Activated T-helper 2 cell treated with anti-CD3 and anti-CD28 coated beads, Interferon-gamma antibody, Interleukin-2, Interleukin-4, amounts not matched to agents 10 μg/mL and 5 μg/mL and 100 μg/mL, durations not matched to agents 14 hours and 24 hours and 36 hours (primary cell): ENCODE data around the gene HIVEP1. TPM values are rescaled to one million over a fixed set of nuclear protein-coding genes. Genes with fewer than 3 reads are reported as not detected.
A peak's percentile ranks its signal among the peaks of the same experiment; 100 is the strongest.

Experiments
- DNase-seq: peaks from one replicate; pipeline ENCODE4 v3.0.0; 2021; ENCODE audit warnings: low spot score
- H3K27ac Mint-ChIP-seq: one replicate; pipeline ENCODE4 v1.8.0; 2021; ENCODE audit warnings: mixed read lengths
- H3K27me3 Mint-ChIP-seq: one replicate; pipeline ENCODE4 v1.8.0; 2021; ENCODE audit warnings: low read depth, mixed read lengths
- H3K36me3 Mint-ChIP-seq: one replicate; pipeline ENCODE4 v1.8.0; 2021; ENCODE audit warnings: low read depth, mixed read lengths
- H3K4me1 Mint-ChIP-seq: one replicate; pipeline ENCODE4 v1.8.0; 2021; ENCODE audit warnings: low read depth, mixed read lengths
- H3K4me3 Mint-ChIP-seq: one replicate; pipeline ENCODE4 v1.8.0; 2021; ENCODE audit warnings: low read depth, mild to moderate bottlenecking, moderate library complexity, mixed read lengths
- H3K9me3 Mint-ChIP-seq: one replicate; pipeline ENCODE4 v1.8.0; 2021; ENCODE audit warnings: mixed read lengths
- intact Hi-C: fragments of 100-400 bp; cut with micrococcal nuclease; formaldehyde crosslinking; loops from one replicate; pipeline ENCODE4 v1.15.1; 2023
- total RNA-seq: library from RNA; stranded (reverse); gene quantifications from 2 replicates; pipeline ENCODE4 v1.2.3, GENCODE V29; 2022

HIVEP1 gene
- total RNA-seq, 1 donor from 2014 or later, result 63.8 TPM

- Mint-ChIP-seq H3K36me3 (no peaks in the 10 kb centered on the region), H3K4me1 (peaks cover 23% of the 10 kb centered on the region), H3K27me3 (no peaks in the 10 kb centered on the region), H3K9me3 (peaks cover 4% of the 10 kb centered on the region), H3K27ac (no peak overlapping the region), H3K4me3 (no peak overlapping the region)
- intact Hi-C loops, result loop anchor here (10.0 kb wide), 2 partner anchors 216 to 346 kb away; no protein-coding TSS in a partner anchor
- DNase-seq, result no peak
Measured at GRCh38 chr6:12001004-12001705, 11.0 kb upstream of the HIVEP1 start.

- Mint-ChIP-seq H3K27me3 (no peaks in the 10 kb centered on the region), H3K36me3 (no peaks in the 10 kb centered on the region), H3K4me3 (no peak overlapping the region), H3K27ac (no peak overlapping the region), H3K9me3 (peaks cover 4% of the 10 kb centered on the region), H3K4me1 (peaks cover 21% of the 10 kb centered on the region)
- intact Hi-C loops, result loop anchor here (10.0 kb wide), 2 partner anchors 217 to 347 kb away; no protein-coding TSS in a partner anchor
- DNase-seq, result no peak
Measured at GRCh38 chr6:12001706-12002435, 10.2 kb upstream of the HIVEP1 start.

GRCh38 chr6:12007473-12007872 is 4.6 kb upstream of the HIVEP1 start:
- H3K36me3 Mint-ChIP-seq, result peaks cover 10% of the 10 kb centered on the region
- no peaks in the 10 kb centered on the region for H3K27me3 Mint-ChIP-seq
- H3K4me3 Mint-ChIP-seq, result no peak overlapping the region
- no peak for DNase-seq
- H3K9me3 Mint-ChIP-seq, result no peaks in the 10 kb centered on the region
- H3K4me1 Mint-ChIP-seq, result peaks cover 24% of the 10 kb centered on the region
- peak overlapping the region; percentile 4 for H3K27ac Mint-ChIP-seq
- intact Hi-C loops, result loop anchor here (10.0 kb wide), 2 partner anchors 223 to 353 kb away; no protein-coding TSS in a partner anchor

GRCh38 chr6:12007887-12008286 is 4.2 kb upstream of the HIVEP1 start:
- no peak for DNase-seq
- H3K27me3 Mint-ChIP-seq, result no peaks in the 10 kb centered on the region
- H3K4me1 Mint-ChIP-seq, result peaks cover 24% of the 10 kb centered on the region
- peaks cover 10% of the 10 kb centered on the region for H3K36me3 Mint-ChIP-seq
- intact Hi-C loops, result loop anchor here (1.0 to 10.0 kb wide), 4 partner anchors 8 to 353 kb away; no protein-coding TSS in a partner anchor
- no peaks in the 10 kb centered on the region for H3K9me3 Mint-ChIP-seq
- H3K4me3 Mint-ChIP-seq, result peak overlapping the region; percentile 98
- peak overlapping the region; percentile 100 for H3K27ac Mint-ChIP-seq

- Mint-ChIP-seq H3K27me3 (no peaks in the 10 kb centered on the region), H3K27ac (peak overlapping the region; percentile 100), H3K4me1 (peaks cover 27% of the 10 kb centered on the region), H3K36me3 (peaks cover 14% of the 10 kb centered on the region), H3K9me3 (no peaks in the 10 kb centered on the region), H3K4me3 (peak overlapping the region; percentile 98)
- intact Hi-C loops, result loop anchor here (1.0 to 10.0 kb wide), 4 partner anchors 8 to 354 kb away; no protein-coding TSS in a partner anchor
- peak; percentile 79 for DNase-seq
Measured at GRCh38 chr6:12008366-12009179, 3.5 kb upstream of the HIVEP1 start.

- H3K9me3 Mint-ChIP-seq, result peaks cover under 1% of the 10 kb centered on the region
- intact Hi-C loops, result loop anchor here (2.0 to 10.0 kb wide), 3 partner anchors 224 to 354 kb away; no protein-coding TSS in a partner anchor
- H3K27me3 Mint-ChIP-seq, result no peaks in the 10 kb centered on the region
- peaks cover 20% of the 10 kb centered on the region for H3K36me3 Mint-ChIP-seq
- H3K4me1 Mint-ChIP-seq, result peaks cover 28% of the 10 kb centered on the region
- peak overlapping the region; percentile 96 for H3K4me3 Mint-ChIP-seq
- H3K27ac Mint-ChIP-seq, result peak overlapping the region; percentile 93
- DNase-seq, result no peak
Measured at GRCh38 chr6:12009180-12009685, 2.9 kb upstream of the HIVEP1 start.

GRCh38 chr6:12009876-12010634 is 2.1 kb upstream of the HIVEP1 start:
- intact Hi-C loops, result loop anchor here (2.0 to 10.0 kb wide), 6 partner anchors 33 to 355 kb away; no protein-coding TSS in a partner anchor
- Mint-ChIP-seq H3K4me1 (peaks cover 36% of the 10 kb centered on the region), H3K27me3 (no peaks in the 10 kb centered on the region), H3K9me3 (peaks cover 7% of the 10 kb centered on the region), H3K27ac (peak overlapping the region; percentile 93), H3K36me3 (peaks cover 28% of the 10 kb centered on the region), H3K4me3 (peak overlapping the region; percentile 96)
- no peak for DNase-seq

- H3K27ac Mint-ChIP-seq, result peak overlapping the region; percentile 93
- H3K4me3 Mint-ChIP-seq, result peak overlapping the region; percentile 96
- peaks cover 35% of the 10 kb centered on the region for H3K36me3 Mint-ChIP-seq
- DNase-seq, result no peak
- intact Hi-C loops, result loop anchor here (1.0 to 5.0 kb wide), 5 partner anchors 33 to 281 kb away; no protein-coding TSS in a partner anchor
- H3K27me3 Mint-ChIP-seq, result no peaks in the 10 kb centered on the region
- peaks cover 40% of the 10 kb centered on the region for H3K4me1 Mint-ChIP-seq
- H3K9me3 Mint-ChIP-seq, result peaks cover 10% of the 10 kb centered on the region
Measured at GRCh38 chr6:12010635-12011275, 1.4 kb upstream of the HIVEP1 start.

GRCh38 chr6:12011276-12012037 is 655 bp upstream of the HIVEP1 start:
- peaks cover 45% of the 10 kb centered on the region for H3K4me1 Mint-ChIP-seq
- no peaks in the 10 kb centered on the region for H3K27me3 Mint-ChIP-seq
- H3K27ac Mint-ChIP-seq, result peak overlapping the region; percentile 93
- DNase-seq, result peak; percentile 93
- peak overlapping the region; percentile 96 for H3K4me3 Mint-ChIP-seq
- intact Hi-C loops, result loop anchor here (1.0 to 5.0 kb wide), 5 partner anchors 34 to 282 kb away; no protein-coding TSS in a partner anchor
- H3K36me3 Mint-ChIP-seq, result peaks cover 42% of the 10 kb centered on the region
- peaks cover 10% of the 10 kb centered on the region for H3K9me3 Mint-ChIP-seq

GRCh38 chr6:12012558-12013306 is 620 bp downstream of the HIVEP1 start:
- peak; percentile 70 for DNase-seq
- Mint-ChIP-seq H3K4me3 (peak overlapping the region; percentile 95), H3K9me3 (peaks cover 14% of the 10 kb centered on the region), H3K27me3 (no peaks in the 10 kb centered on the region), H3K4me1 (peaks cover 44% of the 10 kb centered on the region), H3K27ac (peak overlapping the region; percentile 98), H3K36me3 (peaks cover 55% of the 10 kb centered on the region)
- intact Hi-C loops, result loop anchor here (5.0 kb wide), 1 partner anchor 35 kb away; no protein-coding TSS in a partner anchor
